ENCODE measurements around the gene CCDC85C.
"Not testable (repeated sequence)": the region's sequence is repeated elsewhere in the genome, so short reads cannot be mapped to it uniquely, and the experiment has no call there.

The CCDC85C gene

GRCh38 chr14:99603471-99604277 is at the start of gene CCDC85C:
TSS of gene CCDC85C (minus strand) at chr14:99604207. CDS start at chr14:99603959, 248 bp downstream.
- peak; percentile 40 for DNase-seq (ENCODE audit: low read depth)

- DNase-seq (ENCODE audit: low read depth): no peak
Observed at GRCh38 chr14:99651953-99652746, 48.1 kb upstream of the CCDC85C start.

- no peak for DNase-seq (ENCODE audit: low read depth)
Observed at GRCh38 chr14:99650189-99650588, 46.2 kb upstream of the CCDC85C start.

GRCh38 chr14:99649643-99650042 is 45.6 kb upstream of the CCDC85C start:
- DNase-seq (ENCODE audit: low read depth): no peak

GRCh38 chr14:99649219-99649618 is 45.2 kb upstream of the CCDC85C start:
- DNase-seq (ENCODE audit: low read depth): no peak

GRCh38 chr14:99648027-99648784 is 44.2 kb upstream of the CCDC85C start:
- no peak for DNase-seq (ENCODE audit: low read depth)

GRCh38 chr14:99647411-99647810 is 43.4 kb upstream of the CCDC85C start:
- DNase-seq (ENCODE audit: low read depth): no peak

- no peak for DNase-seq (ENCODE audit: low read depth)
Observed at GRCh38 chr14:99645545-99646505, 41.8 kb upstream of the CCDC85C start.

GRCh38 chr14:99644723-99645544 is 40.9 kb upstream of the CCDC85C start, which contains the start of gene HHIPL1:
TSS of gene HHIPL1 (plus strand) at chr14:99645129. CDS start at chr14:99645208, 79 bp downstream.
- no peak for DNase-seq (ENCODE audit: low read depth)

- no peak for DNase-seq (ENCODE audit: low read depth)
Observed at GRCh38 chr14:99644035-99644587, 40.1 kb upstream of the CCDC85C start.

- DNase-seq (ENCODE audit: low read depth): no peak
Observed at GRCh38 chr14:99643343-99643742, 39.3 kb upstream of the CCDC85C start.

- DNase-seq (ENCODE audit: low read depth): not testable (repeated sequence)
Observed at GRCh38 chr14:99642771-99643170, 38.8 kb upstream of the CCDC85C start.

- DNase-seq (ENCODE audit: low read depth): no peak
Observed at GRCh38 chr14:99637624-99638023, 33.6 kb upstream of the CCDC85C start.

GRCh38 chr14:99636487-99636886 is 32.5 kb upstream of the CCDC85C start:
- DNase-seq (ENCODE audit: low read depth): no peak

- DNase-seq (ENCODE audit: low read depth): no peak
Observed at GRCh38 chr14:99635116-99635515, 31.1 kb upstream of the CCDC85C start.

GRCh38 chr14:99634443-99634842 is 30.4 kb upstream of the CCDC85C start:
- DNase-seq (ENCODE audit: low read depth): no peak

- DNase-seq (ENCODE audit: low read depth): no peak
Observed at GRCh38 chr14:99633918-99634317, 29.9 kb upstream of the CCDC85C start.

- no peak for DNase-seq (ENCODE audit: low read depth)
Observed at GRCh38 chr14:99633141-99633540, 29.1 kb upstream of the CCDC85C start.

- no peak for DNase-seq (ENCODE audit: low read depth)
Observed at GRCh38 chr14:99632410-99633035, 28.5 kb upstream of the CCDC85C start.

Measured in activated T-helper 9 cell treated with anti-CD3 and anti-CD28 coated beads, Interleukin-2, amount 50 U/mL, for 16 hours (primary cell).